ENCODE measurements around the gene SMIM9. TPM values are rescaled to one million over a fixed set of nuclear protein-coding genes. Genes with fewer than 3 reads are reported as not detected.
A peak's percentile ranks its signal among the peaks of the same experiment; 100 is the strongest.

The SMIM9 gene
- total and polyA plus RNA-seq, 9 of the 15 experiments (the other 6 are each of a cell fraction or from before 2014, with no cell fraction given): 0.08 TPM; not detected in 8

- TF ChIP-seq SLC30A9 (CRISPR knock-in tag; IDR thresholded peaks at IDR 0.05): no peak
- TF ChIP-seq PCBP1 (IDR thresholded peaks at IDR 0.05; ENCODE audit: low read depth, low read length, poor library complexity, severe bottlenecking): no peak
- no peak for TF ChIP-seq KDM4B (IDR thresholded peaks at IDR 0.05; ENCODE audit: borderline replicate concordance in 2 of 2, low read depth in 1 of 2)
- TF ChIP-seq, protein P1, sequence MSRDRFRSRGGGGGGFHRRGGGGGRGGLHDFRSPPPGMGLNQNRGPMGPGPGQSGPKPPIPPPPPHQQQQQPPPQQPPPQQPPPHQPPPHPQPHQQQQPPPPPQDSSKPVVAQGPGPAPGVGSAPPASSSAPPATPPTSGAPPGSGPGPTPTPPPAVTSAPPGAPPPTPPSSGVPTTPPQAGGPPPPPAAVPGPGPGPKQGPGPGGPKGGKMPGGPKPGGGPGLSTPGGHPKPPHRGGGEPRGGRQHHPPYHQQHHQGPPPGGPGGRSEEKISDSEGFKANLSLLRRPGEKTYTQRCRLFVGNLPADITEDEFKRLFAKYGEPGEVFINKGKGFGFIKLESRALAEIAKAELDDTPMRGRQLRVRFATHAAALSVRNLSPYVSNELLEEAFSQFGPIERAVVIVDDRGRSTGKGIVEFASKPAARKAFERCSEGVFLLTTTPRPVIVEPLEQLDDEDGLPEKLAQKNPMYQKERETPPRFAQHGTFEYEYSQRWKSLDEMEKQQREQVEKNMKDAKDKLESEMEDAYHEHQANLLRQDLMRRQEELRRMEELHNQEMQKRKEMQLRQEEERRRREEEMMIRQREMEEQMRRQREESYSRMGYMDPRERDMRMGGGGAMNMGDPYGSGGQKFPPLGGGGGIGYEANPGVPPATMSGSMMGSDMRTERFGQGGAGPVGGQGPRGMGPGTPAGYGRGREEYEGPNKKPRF (IDR thresholded peaks at IDR 0.05; ENCODE audit: low read depth, low read length): no peak
- peak; percentile 51 for TF ChIP-seq KDM5B (IDR thresholded peaks at IDR 0.05; ENCODE audit: insufficient replicate concordance, low read depth, low read length)
- TF ChIP-seq NCOA1 (IDR thresholded peaks at IDR 0.05; ENCODE audit: low read depth): peak; percentile 30; the same call in 1 of the 2 replicates
- no peak for TF ChIP-seq HDAC8 (tag; IDR thresholded peaks at IDR 0.05)
- peak; percentile 51; the same call in 1 of the 2 replicates for TF ChIP-seq SMAD3 (CRISPR knock-in tag; conservative IDR thresholded peaks at IDR 0.05)
- no peak for TF ChIP-seq ZNF263 (CRISPR knock-in tag; IDR thresholded peaks at IDR 0.05; ENCODE audit: borderline replicate concordance)
- TF ChIP-seq ZNF696 (CRISPR knock-in tag; conservative IDR thresholded peaks at IDR 0.05): no peak; the same call in 1 of the 2 replicates
- no peak for TF ChIP-seq SRSF9 (IDR thresholded peaks at IDR 0.05; ENCODE audit: borderline replicate concordance, low read depth, low read length)
- no peak for TF ChIP-seq MAFG (tag; conservative IDR thresholded peaks at IDR 0.05)
- peak; percentile 1 for TF ChIP-seq TAF9B (IDR thresholded peaks at IDR 0.05; ENCODE audit: partially characterized antibody)
- TF ChIP-seq, protein P2, sequence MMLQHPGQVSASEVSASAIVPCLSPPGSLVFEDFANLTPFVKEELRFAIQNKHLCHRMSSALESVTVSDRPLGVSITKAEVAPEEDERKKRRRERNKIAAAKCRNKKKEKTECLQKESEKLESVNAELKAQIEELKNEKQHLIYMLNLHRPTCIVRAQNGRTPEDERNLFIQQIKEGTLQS (IDR thresholded peaks at IDR 0.05): peak; percentile 65
- TF ChIP-seq, protein P2 (CRISPR knock-in tag; conservative IDR thresholded peaks at IDR 0.05): no peak
- TF ChIP-seq ATF6 (CRISPR knock-in tag; IDR thresholded peaks at IDR 0.05): no peak
- TF ChIP-seq HNRNPL (IDR thresholded peaks at IDR 0.05; ENCODE audit: low read depth, low read length): no peak
- TF ChIP-seq, protein P3, sequence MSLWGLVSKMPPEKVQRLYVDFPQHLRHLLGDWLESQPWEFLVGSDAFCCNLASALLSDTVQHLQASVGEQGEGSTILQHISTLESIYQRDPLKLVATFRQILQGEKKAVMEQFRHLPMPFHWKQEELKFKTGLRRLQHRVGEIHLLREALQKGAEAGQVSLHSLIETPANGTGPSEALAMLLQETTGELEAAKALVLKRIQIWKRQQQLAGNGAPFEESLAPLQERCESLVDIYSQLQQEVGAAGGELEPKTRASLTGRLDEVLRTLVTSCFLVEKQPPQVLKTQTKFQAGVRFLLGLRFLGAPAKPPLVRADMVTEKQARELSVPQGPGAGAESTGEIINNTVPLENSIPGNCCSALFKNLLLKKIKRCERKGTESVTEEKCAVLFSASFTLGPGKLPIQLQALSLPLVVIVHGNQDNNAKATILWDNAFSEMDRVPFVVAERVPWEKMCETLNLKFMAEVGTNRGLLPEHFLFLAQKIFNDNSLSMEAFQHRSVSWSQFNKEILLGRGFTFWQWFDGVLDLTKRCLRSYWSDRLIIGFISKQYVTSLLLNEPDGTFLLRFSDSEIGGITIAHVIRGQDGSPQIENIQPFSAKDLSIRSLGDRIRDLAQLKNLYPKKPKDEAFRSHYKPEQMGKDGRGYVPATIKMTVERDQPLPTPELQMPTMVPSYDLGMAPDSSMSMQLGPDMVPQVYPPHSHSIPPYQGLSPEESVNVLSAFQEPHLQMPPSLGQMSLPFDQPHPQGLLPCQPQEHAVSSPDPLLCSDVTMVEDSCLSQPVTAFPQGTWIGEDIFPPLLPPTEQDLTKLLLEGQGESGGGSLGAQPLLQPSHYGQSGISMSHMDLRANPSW (CRISPR knock-in tag; IDR thresholded peaks at IDR 0.05): 0 out of 2 replicates have a peak, but pooled peaks have one; percentile 28
- 0 out of 2 replicates have a peak, but pooled peaks have one; percentile 65 for TF ChIP-seq ZNF583 (CRISPR knock-in tag; IDR thresholded peaks at IDR 0.05)
- no peak for TF ChIP-seq SRF (CRISPR knock-in tag; IDR thresholded peaks at IDR 0.05)
These were observed 28.8 kb downstream of the SMIM9 start (continued) for GRCh38 chrX:154805696-154806091.

Data from K562 (cell line).